Activated gamma-delta T cell (primary cell): ENCODE measurements around the gene PRUNE2.

Experiments
- DNase-seq: peaks from one replicate; lab custom pipeline; 2025; lab: John Stamatoyannopoulos, UW

Gene PRUNE2

GRCh38 chr9:76571743-76572146 lies 334.2 kb downstream of the PRUNE2 start:
- DNase-seq = no peak

- no peak for DNase-seq
Measured at GRCh38 chr9:76571288-76571687, 334.6 kb downstream of the PRUNE2 start.

GRCh38 chr9:76570826-76571225 lies 335.1 kb downstream of the PRUNE2 start:
- no peak for DNase-seq

GRCh38 chr9:76567086-76567485 lies 338.8 kb downstream of the PRUNE2 start:
- DNase-seq = no peak

GRCh38 chr9:76564297-76564696 lies 341.6 kb downstream of the PRUNE2 start:
- no peak for DNase-seq

GRCh38 chr9:76562511-76562911 lies 343.4 kb downstream of the PRUNE2 start:
- no peak for DNase-seq

- no peak for DNase-seq
Measured at GRCh38 chr9:76561900-76562299, 344.0 kb downstream of the PRUNE2 start.
